ENCODE data around the gene ISM1.

DNA sequence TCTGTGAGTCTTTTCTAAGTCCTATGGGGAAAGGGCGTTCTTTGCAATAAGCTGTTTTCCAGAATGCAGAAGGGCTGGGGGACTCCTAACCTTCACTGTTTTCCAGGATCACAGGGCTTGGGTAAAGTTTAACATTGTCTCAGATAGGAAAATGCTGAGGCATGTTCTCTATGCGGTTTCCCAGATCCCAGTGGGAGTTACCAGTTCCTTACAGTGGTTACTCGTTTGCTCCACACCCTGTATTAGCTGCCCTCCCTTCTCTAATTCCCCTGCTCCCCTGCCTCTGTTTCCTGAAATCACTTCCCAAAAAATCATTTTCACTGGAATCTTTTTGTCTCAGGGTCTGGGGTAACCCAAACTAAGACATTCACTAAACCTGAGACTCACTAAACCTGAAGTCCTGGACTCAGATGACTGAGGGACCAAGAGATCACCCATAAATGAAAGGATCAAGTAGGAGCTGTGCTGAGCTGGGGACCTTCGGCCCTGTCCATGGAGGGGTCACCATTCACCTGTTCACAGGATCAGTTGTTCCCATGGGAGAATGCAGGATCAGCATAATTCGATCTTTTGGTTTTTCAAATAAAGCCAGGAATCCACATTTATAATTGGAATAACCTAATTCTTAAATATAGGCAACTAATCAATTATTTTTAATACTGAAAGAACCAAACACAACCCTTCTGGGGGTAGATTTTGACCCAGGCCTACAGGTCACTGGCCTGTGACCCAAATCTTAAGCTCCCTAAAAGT lies 76.2 kb downstream of the ISM1 start:
- TF ChIP-seq CTCF (IDR thresholded peaks at IDR 0.05; ENCODE audit: low read depth, low read length, poor library complexity, severe bottlenecking) (no peak), EZH2phosphoT487 (IDR thresholded peaks at IDR 0.05; ENCODE audit: borderline replicate concordance, low read length) (no peak)

Data from DOHH2 (cell line).